Breast epithelium (tissue), 4 donors: ENCODE data around the gene RINL. TPM values are rescaled to one million over a fixed set of nuclear protein-coding genes. Genes with fewer than 3 reads are reported as not detected.

Experiments used
- DNase-seq, 2 donors: peaks; one replicate each; pipeline ENCODE4 v3.0.0-alpha.2; 2019; ENCODE audit warnings: low spot score in 2 of 2
- H3K27ac ChIP-seq, 2 donors: fragments of 200-600 bp; sonication (generic) in 1 of 2; one replicate each; pipeline ENCODE4 v1.5.1; 2016 to 2019; ENCODE audit warnings: mild to moderate bottlenecking in 1 of 2
- H3K27me3 ChIP-seq, 2 donors: fragments of 200-600 bp; sonication (generic) in 1 of 2; one replicate each; pipeline versions ENCODE4 v1.5.1 to v1.6.0; 2017 to 2019; ENCODE audit warnings: control low read depth in 1 of 2, mild to moderate bottlenecking in 1 of 2
- H3K36me3 ChIP-seq: fragments of 200-600 bp; one replicate; pipeline ENCODE4 v1.5.1; 2019
- H3K4me1 ChIP-seq, 2 donors: fragments of 200-600 bp; sonication (generic); one replicate each; pipeline ENCODE4 v1.5.1; 2016 to 2019; ENCODE audit warnings: control low read depth in 1 of 2
- H3K4me3 ChIP-seq, 3 donors: fragments of 200-600 bp; sonication (generic); 1 replicate in 2 of 3; 2 replicates in 1 of 3; pipeline ENCODE4 v1.5.1; 2016 to 2019; ENCODE audit warnings: mild to moderate bottlenecking in 3 of 3, moderate library complexity in 2 of 3
- H3K9me3 ChIP-seq, 2 donors: fragments of 200-600 bp; sonication (generic) in 1 of 2; one replicate each; pipeline ENCODE4 v1.5.1; 2016 to 2019; ENCODE audit warnings: control low read depth in 1 of 2
- CTCF ChIP-seq, 3 donors: fragments of 450-650 bp; IDR thresholded peaks; one replicate each; pipeline ENCODE4 v1.5.1; 2016 to 2017; ENCODE audit warnings: antibody characterized with exemption in 3 of 3, mild to moderate bottlenecking in 3 of 3, moderate library complexity in 3 of 3
- POLR2A ChIP-seq: fragments of 450-650 bp; IDR thresholded peaks from one replicate; pipeline ENCODE4 v1.6.1; 2016; ENCODE audit warnings: antibody characterized with exemption, mild to moderate bottlenecking, moderate library complexity
- POLR2AphosphoS5 ChIP-seq, 3 donors: sonication (generic); formaldehyde crosslinking; IDR thresholded peaks; one replicate each; pipeline ENCODE4 v1.6.1; 2017; ENCODE audit warnings: antibody characterized with exemption in 3 of 3
- intact Hi-C: fragments of 100-400 bp; cut with DNase I; formaldehyde crosslinking; loops from one replicate; pipeline ENCODE4 v1.15.1; 2023; ENCODE audit warnings: low total_unique reads
- total RNA-seq, 3 donors: library from RNA; depleted of rRNA; stranded (reverse); fragments of >200 nt; gene quantifications; one replicate each; pipeline ENCODE4 v1.1.0, GENCODE V29; 2016

The RINL gene
- total RNA-seq, 3 donors from 2014 or later, result 4.5 to 13.0 (median 12.8) TPM

GRCh38 chr19:38920602-38921419 is 42.7 kb upstream of the RINL start:
- no peak for DNase-seq

GRCh38 chr19:38919837-38920601 is 41.9 kb upstream of the RINL start:
- H3K9me3 ChIP-seq, result no peaks in the 10 kb centered on the region
- DNase-seq, result no peak
- H3K4me1 ChIP-seq, result no peaks in the 10 kb centered on the region
- no peak overlapping the region for H3K27ac ChIP-seq
- no peaks in the 10 kb centered on the region for H3K27me3 ChIP-seq
- no peaks in the 10 kb centered on the region for H3K36me3 ChIP-seq
- TF ChIP-seq POLR2AphosphoS5 (IDR thresholded peaks at IDR 0.05) (no peak), POLR2A (no peak), CTCF (IDR thresholded peaks at IDR 0.05) (no peak)
- H3K4me3 ChIP-seq, result no peak overlapping the region
- intact Hi-C loops, result no loop called here

More at GRCh38 chr19:38920602-38921419, 42.7 kb upstream of the RINL start:
- H3K27ac ChIP-seq, result no peak overlapping the region
- H3K4me3 ChIP-seq, result no peak overlapping the region
- intact Hi-C loops, result no loop called here
- no peaks in the 10 kb centered on the region for H3K9me3 ChIP-seq
- no peaks in the 10 kb centered on the region for H3K27me3 ChIP-seq
- H3K36me3 ChIP-seq, result no peaks in the 10 kb centered on the region
- H3K4me1 ChIP-seq, result no peaks in the 10 kb centered on the region
- no peak for TF ChIP-seq POLR2A
- TF ChIP-seq POLR2AphosphoS5 (IDR thresholded peaks at IDR 0.05), result no peak
- TF ChIP-seq CTCF (IDR thresholded peaks at IDR 0.05), result no peak

GRCh38 chr19:38918526-38918925 is 40.5 kb upstream of the RINL start:
- Histone ChIP-seq H3K27me3 (no peaks in the 10 kb centered on the region), H3K27ac (no peak overlapping the region), H3K36me3 (no peaks in the 10 kb centered on the region), H3K4me3 (no peak overlapping the region), H3K9me3 (no peaks in the 10 kb centered on the region), H3K4me1 (no peaks in the 10 kb centered on the region)
- no peak for TF ChIP-seq POLR2A
- TF ChIP-seq CTCF (IDR thresholded peaks at IDR 0.05), result no peak
- no peak for TF ChIP-seq POLR2AphosphoS5 (IDR thresholded peaks at IDR 0.05)
- intact Hi-C loops, result no loop called here
- no peak for DNase-seq

GRCh38 chr19:38917921-38918491 is 39.9 kb upstream of the RINL start:
- no peak for DNase-seq
- Histone ChIP-seq H3K27me3 (no peaks in the 10 kb centered on the region), H3K4me3 (no peak overlapping the region), H3K4me1 (no peaks in the 10 kb centered on the region), H3K9me3 (no peaks in the 10 kb centered on the region), H3K27ac (no peak overlapping the region), H3K36me3 (no peaks in the 10 kb centered on the region)
- TF ChIP-seq POLR2AphosphoS5 (IDR thresholded peaks at IDR 0.05) (no peak), POLR2A (no peak), CTCF (IDR thresholded peaks at IDR 0.05) (no peak)
- intact Hi-C loops, result no loop called here

GRCh38 chr19:38917516-38917915 is 39.4 kb upstream of the RINL start:
- DNase-seq, result no peak
- intact Hi-C loops, result no loop called here

More at GRCh38 chr19:38917516-38917915, 39.4 kb upstream of the RINL start:
- H3K4me1 ChIP-seq, result no peaks in the 10 kb centered on the region
- no peak overlapping the region for H3K4me3 ChIP-seq
- H3K27ac ChIP-seq, result no peak overlapping the region
- H3K27me3 ChIP-seq, result no peaks in the 10 kb centered on the region
- H3K36me3 ChIP-seq, result no peaks in the 10 kb centered on the region
- H3K9me3 ChIP-seq, result no peaks in the 10 kb centered on the region
- TF ChIP-seq CTCF (IDR thresholded peaks at IDR 0.05), result no peak
- no peak for TF ChIP-seq POLR2AphosphoS5 (IDR thresholded peaks at IDR 0.05)
- no peak for TF ChIP-seq POLR2A
